NCI-H345 treated with DMSO at 0.1 percent for 48 hours (cell line): ENCODE data around the gene PMPCB.
"Not testable (repeated sequence)": the region's sequence is repeated elsewhere in the genome, so short reads cannot be mapped to it uniquely, and the experiment has no call there.

Experiments
- DNase-seq: peaks from one replicate; lab custom pipeline; 2025; ENCODE audit not compliant: unreplicated experiment; lab: John Stamatoyannopoulos, UW

PMPCB gene

GRCh38 chr7:103296901-103297836 lies at the start of gene PMPCB:
Gene PMPCB (plus strand): TSS chr7:103297435. CDS start chr7:103297460, 25 bp downstream.
- DNase-seq, result peak; percentile 80

- not testable (repeated sequence) for DNase-seq
Observed at GRCh38 chr7:103253699-103254506, 43.3 kb upstream of the PMPCB start.

- not testable (repeated sequence) for DNase-seq
Observed at GRCh38 chr7:103264054-103264453, 33.2 kb upstream of the PMPCB start.

- DNase-seq, result not testable (repeated sequence)
Observed at GRCh38 chr7:103266229-103266628, 31.0 kb upstream of the PMPCB start.

GRCh38 chr7:103273374-103273773 lies 23.9 kb upstream of the PMPCB start:
- not testable (repeated sequence) for DNase-seq

- not testable (repeated sequence) for DNase-seq
Observed at GRCh38 chr7:103274867-103275266, 22.4 kb upstream of the PMPCB start.

- DNase-seq, result not testable (repeated sequence)
Observed at GRCh38 chr7:103278195-103278594, 19.0 kb upstream of the PMPCB start.

GRCh38 chr7:103279636-103279962 lies 17.6 kb upstream of the PMPCB start:
- not testable (repeated sequence) for DNase-seq

- peak; percentile 25 for DNase-seq
Observed at GRCh38 chr7:103279963-103280802, 17.1 kb upstream of the PMPCB start.

- DNase-seq, result not testable (repeated sequence)
Observed at GRCh38 chr7:103280803-103281155, 16.5 kb upstream of the PMPCB start.

GRCh38 chr7:103282802-103283427 lies 14.3 kb upstream of the PMPCB start:
- not testable (repeated sequence) for DNase-seq

- DNase-seq, result no peak
Observed at GRCh38 chr7:103292122-103292521, 5.1 kb upstream of the PMPCB start.

GRCh38 chr7:103293526-103293925 lies 3.7 kb upstream of the PMPCB start:
- DNase-seq, result no peak

GRCh38 chr7:103297837-103298179 lies 573 bp downstream of the PMPCB start:
- DNase-seq, result no peak

GRCh38 chr7:103299660-103300059 lies 2.4 kb downstream of the PMPCB start:
- DNase-seq, result no peak

- no peak for DNase-seq
Observed at GRCh38 chr7:103301441-103301840, 4.2 kb downstream of the PMPCB start.

- DNase-seq, result no peak
Observed at GRCh38 chr7:103307503-103308231, 10.4 kb downstream of the PMPCB start.

- DNase-seq, result no peak
Observed at GRCh38 chr7:103314852-103315251, 17.6 kb downstream of the PMPCB start.

GRCh38 chr7:103316380-103316941 lies 19.2 kb downstream of the PMPCB start:
- no peak for DNase-seq

- DNase-seq, result no peak
Observed at GRCh38 chr7:103317009-103317408, 19.8 kb downstream of the PMPCB start.
